ENCODE measurements around the gene TRIP11. TPM values are rescaled to one million over a fixed set of nuclear protein-coding genes. Genes with fewer than 3 reads are reported as not detected.

The TRIP11 gene
- total RNA-seq, 1 donor from 2014 or later = 59.5 TPM

GRCh38 chr14:91964011-91964410 is 75.8 kb downstream of the TRIP11 start:
- ChIA-PET POLR2A (no interaction called here), CTCF (no interaction called here)
- Mint-ChIP-seq H3K4me3 (no peak overlapping the region), H3K4me1 (peaks cover 9% of the 10 kb centered on the region), H3K27me3 (no peaks in the 10 kb centered on the region), H3K36me3 (ENCODE audit: low read depth) (peaks cover 11% of the 10 kb centered on the region), H3K9me3 (no peaks in the 10 kb centered on the region), H3K27ac (no peak overlapping the region)
- TF ChIP-seq CTCF (IDR thresholded peaks at IDR 0.05) = no peak
- no peak for DNase-seq
- ATAC-seq (ENCODE audit: low read depth) = no peak
- intact Hi-C loops (cut with micrococcal nuclease) = no loop called here

DNA sequence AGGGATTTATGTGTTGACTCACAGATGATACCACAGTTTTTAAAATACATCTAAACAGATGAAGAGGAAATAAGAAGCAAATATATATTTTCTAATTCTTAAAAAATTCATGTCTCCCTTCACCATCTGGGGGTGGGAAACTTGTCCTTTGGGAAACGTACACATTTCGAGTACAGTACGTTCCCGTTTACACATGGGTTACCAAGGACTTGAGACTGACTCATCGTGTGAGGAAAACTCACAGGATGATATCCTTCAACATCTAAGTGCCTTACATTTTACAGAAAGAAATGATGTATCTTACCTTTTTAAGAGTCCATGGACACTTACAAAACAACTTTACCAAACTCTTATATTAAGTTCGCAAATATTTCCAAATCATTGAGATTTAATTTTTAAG is 76.4 kb downstream of the TRIP11 start:
- CTCF ChIA-PET = no interaction called here
- no peak for ATAC-seq (ENCODE audit: low read depth)

DNA sequence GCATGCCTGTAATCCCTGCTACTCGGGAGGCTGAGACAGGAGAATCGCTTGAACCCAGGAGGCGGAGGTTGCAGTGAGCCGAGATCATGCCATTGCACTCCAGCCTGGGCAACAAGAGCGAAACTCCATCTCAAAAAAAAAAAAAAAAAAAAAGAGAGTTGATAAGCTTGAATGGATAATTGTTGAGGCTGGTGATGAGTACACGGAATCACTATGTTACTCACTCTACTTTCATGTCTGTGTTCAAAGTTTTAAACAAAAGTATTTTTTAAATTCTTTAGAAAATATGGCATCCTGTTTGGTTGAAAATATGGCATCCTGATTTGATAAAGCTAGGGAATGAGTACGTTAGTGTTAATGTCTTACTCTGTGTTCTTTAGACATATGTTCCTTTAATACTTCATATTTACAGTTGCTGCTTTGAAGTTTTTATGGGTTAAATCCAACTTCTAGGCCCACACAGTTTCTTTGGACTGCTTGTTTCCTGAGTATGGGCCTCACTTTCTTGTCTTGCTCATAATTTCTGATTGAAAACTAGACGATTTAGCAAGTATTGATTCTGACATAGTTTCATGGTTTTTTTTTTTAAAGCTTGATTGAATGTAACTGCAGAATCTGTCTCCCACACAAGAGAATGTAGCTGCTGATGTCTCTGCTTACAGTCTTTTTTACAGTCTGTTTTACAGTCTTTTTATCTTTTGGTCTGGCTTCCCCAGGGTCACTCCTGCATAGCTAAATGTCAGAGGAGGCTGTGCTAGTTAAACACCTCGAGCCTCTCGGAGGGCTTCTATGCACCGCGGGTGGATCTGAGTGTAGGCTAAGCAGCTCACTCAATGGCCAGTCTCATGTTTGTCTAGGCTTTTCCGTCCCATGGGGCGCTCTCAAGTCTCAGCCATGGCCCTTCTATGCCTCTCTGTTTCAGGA is 78.3 kb downstream of the TRIP11 start:
- Mint-ChIP-seq H3K27me3 (peaks cover 2% of the 10 kb centered on the region), H3K27ac (no peak overlapping the region), H3K36me3 (ENCODE audit: low read depth) (no peaks in the 10 kb centered on the region), H3K4me3 (no peak overlapping the region), H3K4me1 (no peaks in the 10 kb centered on the region), H3K9me3 (no peaks in the 10 kb centered on the region)
- intact Hi-C loops (cut with micrococcal nuclease) = no loop called here
- ATAC-seq (ENCODE audit: low read depth) (no peak), DNase-seq (no peak)
- ChIA-PET CTCF (no interaction called here), POLR2A (interaction anchor here (0.7 kb wide), 1 partner anchor 9 kb away, joined by 3 read pairs; no protein-coding TSS in a partner anchor)
- no peak for TF ChIP-seq CTCF (IDR thresholded peaks at IDR 0.05)

More for the DNA sequence above, 76.4 kb downstream of the TRIP11 start:
- H3K9me3 Mint-ChIP-seq = no peaks in the 10 kb centered on the region
- intact Hi-C loops (cut with micrococcal nuclease) = no loop called here
- no peak for TF ChIP-seq CTCF (IDR thresholded peaks at IDR 0.05)
- H3K4me3 Mint-ChIP-seq = no peak overlapping the region
- H3K36me3 Mint-ChIP-seq (ENCODE audit: low read depth) = peaks cover 5% of the 10 kb centered on the region
- POLR2A ChIA-PET = no interaction called here
- H3K27me3 Mint-ChIP-seq = no peaks in the 10 kb centered on the region
- DNase-seq = no peak
- H3K27ac Mint-ChIP-seq = no peak overlapping the region
- peaks cover 3% of the 10 kb centered on the region for H3K4me1 Mint-ChIP-seq

DNA sequence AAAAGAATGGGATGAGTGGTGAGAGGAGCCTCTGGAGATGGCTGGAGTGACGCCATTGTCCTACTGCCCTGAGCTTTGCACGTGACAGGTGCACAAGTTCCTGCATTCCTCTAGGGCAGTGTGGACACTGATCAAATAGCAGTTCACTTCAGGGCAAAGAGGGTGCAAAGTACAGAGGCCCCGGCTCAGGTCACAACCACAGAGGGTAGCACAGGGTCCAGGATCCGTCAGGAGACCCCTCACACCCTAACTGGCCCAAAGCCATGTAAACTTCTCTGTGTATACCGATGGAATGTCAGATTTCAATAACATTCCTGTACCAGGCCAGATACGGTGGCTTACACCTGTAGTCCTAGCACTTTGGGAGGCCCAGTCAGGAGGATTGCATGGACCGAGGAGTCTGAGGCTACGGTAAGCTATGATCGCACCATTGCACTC is 82.0 kb downstream of the TRIP11 start:
- no peak for DNase-seq
- peaks cover 7% of the 10 kb centered on the region for H3K27me3 Mint-ChIP-seq
- ATAC-seq (ENCODE audit: low read depth) = no peak
- no peaks in the 10 kb centered on the region for H3K36me3 Mint-ChIP-seq (ENCODE audit: low read depth)
- no peaks in the 10 kb centered on the region for H3K9me3 Mint-ChIP-seq
- TF ChIP-seq CTCF (IDR thresholded peaks at IDR 0.05) = no peak
- ChIA-PET POLR2A (no interaction called here), CTCF (no interaction called here)
- H3K27ac Mint-ChIP-seq = no peak overlapping the region
- intact Hi-C loops (cut with micrococcal nuclease) = no loop called here
- H3K4me1 Mint-ChIP-seq = no peaks in the 10 kb centered on the region
- no peak overlapping the region for H3K4me3 Mint-ChIP-seq

DNA sequence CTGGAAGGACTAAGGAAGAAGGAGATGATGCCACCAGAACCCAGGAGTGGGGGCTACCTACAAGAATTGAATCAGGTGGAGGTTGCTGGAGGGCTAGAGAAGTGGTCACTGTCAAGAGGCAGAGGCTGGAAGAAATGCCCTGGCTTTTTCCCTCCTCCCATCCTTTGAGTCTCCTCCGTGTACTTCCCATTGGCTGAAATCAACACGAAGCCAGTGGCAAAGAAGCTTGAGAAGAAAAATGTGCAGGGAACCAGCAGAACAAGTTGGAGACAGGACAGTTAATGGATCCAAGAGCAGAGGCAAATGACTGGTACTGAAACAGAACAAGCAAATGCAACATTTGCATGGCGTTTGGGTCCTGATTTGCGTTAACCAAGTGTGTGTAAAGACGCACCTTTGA is 83.2 kb downstream of the TRIP11 start:
- H3K27me3 Mint-ChIP-seq = peaks cover 7% of the 10 kb centered on the region
- intact Hi-C loops (cut with micrococcal nuclease) = no loop called here
- no peak for TF ChIP-seq CTCF (IDR thresholded peaks at IDR 0.05)
- no peaks in the 10 kb centered on the region for H3K36me3 Mint-ChIP-seq (ENCODE audit: low read depth)
- no peak for DNase-seq
- ATAC-seq (ENCODE audit: low read depth) = no peak
- H3K27ac Mint-ChIP-seq = no peak overlapping the region
- H3K4me1 Mint-ChIP-seq = no peaks in the 10 kb centered on the region
- ChIA-PET CTCF (no interaction called here), POLR2A (no interaction called here)
- no peaks in the 10 kb centered on the region for H3K9me3 Mint-ChIP-seq
- no peak overlapping the region for H3K4me3 Mint-ChIP-seq

Data from activated B cell treated with CpG ODN at 0.5 μM for 24 hours (primary cell).